Loucy (cell line): ENCODE data around the gene SCAANT1.

Source experiments
- CTCF ChIP-seq: fragments of 200-600 bp; sonication (generic); conservative IDR thresholded peaks from 2 replicates; pipeline ENCODE4 v1.5.1; 2014; ENCODE audit warnings: mild to moderate bottlenecking, antibody characterized with exemption, low read length
- EZH2phosphoT487 ChIP-seq: fragments of 200-600 bp; IDR thresholded peaks from 2 replicates; pipeline ENCODE4 v1.6.1; 2018; ENCODE audit warnings: antibody characterized with exemption, mild to moderate bottlenecking, moderate library complexity, borderline replicate concordance

DNA sequence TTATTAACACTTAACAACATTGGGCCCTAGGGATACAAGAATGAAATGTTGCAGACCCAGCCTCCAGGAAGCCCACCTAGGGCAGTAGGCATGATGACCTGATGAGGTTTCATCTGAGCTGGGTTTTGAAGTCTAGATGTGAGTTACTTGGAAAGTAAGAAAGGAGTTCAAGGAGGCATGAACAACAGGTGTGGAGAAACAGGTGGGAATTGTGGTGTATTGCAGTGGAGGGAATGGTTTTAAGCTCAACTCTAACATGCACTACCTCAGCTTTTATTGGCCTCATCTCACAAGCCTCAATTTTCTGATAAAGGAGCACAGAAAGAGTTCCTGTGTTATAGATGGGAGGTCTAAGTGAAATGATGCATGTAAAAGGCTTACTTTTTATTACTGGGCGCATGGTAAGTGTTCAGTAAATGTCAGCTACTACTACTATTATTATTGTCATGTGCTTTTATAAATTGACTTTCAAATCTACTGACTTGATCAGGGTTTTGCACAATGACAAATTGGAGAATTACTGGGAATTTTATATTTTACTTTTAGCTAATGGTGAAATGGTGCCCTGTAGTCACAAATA, 19.3 kb downstream of the SCAANT1 start:
- no peak for TF ChIP-seq CTCF
- TF ChIP-seq EZH2phosphoT487 = no peak
